T47D (cell line): Measurements from ENCODE around the gene HBZ.
"Not testable (repeated sequence)": the region's sequence is repeated elsewhere in the genome, so short reads cannot be mapped to it uniquely, and the experiment has no call there.

Experiments
- DNase-seq, 2 experiments: peaks; one replicate each; pipeline versions ENCODE4 v3.0.0 to v3.0.0-alpha.2; 2011 to 2012; ENCODE audit warnings: low read depth in 1 of 2, low spot score in 1 of 2
- JUND ChIP-seq: IDR thresholded peaks from 2 replicates; pipeline ENCODE4 v1.6.1; 2012; ENCODE audit warnings: low read depth
- in situ Hi-C: cut with HindIII; loops from 2 replicates; pipeline ENCODE4 v1.10.0; 2016; ENCODE audit warnings: low sequenced_read_pairs, low pct_unique_long_range_greater_than_20kb

Gene HBZ

GRCh38 chr16:119835-120491, 32.5 kb upstream of the HBZ start:
- in situ Hi-C loops = no loop called here
- TF ChIP-seq JUND = no peak
- no peak for DNase-seq

GRCh38 chr16:120756-121155, 31.7 kb upstream of the HBZ start:
- no peak for TF ChIP-seq JUND
- in situ Hi-C loops = no loop called here
- no peak for DNase-seq

GRCh38 chr16:122361-122760, 30.1 kb upstream of the HBZ start:
- no peak for TF ChIP-seq JUND
- in situ Hi-C loops = no loop called here
- no peak for DNase-seq

- in situ Hi-C loops, DNase-seq: not testable (repeated sequence)
These were observed 28.7 kb upstream of the HBZ start for GRCh38 chr16:123558-124350.

- no peak for TF ChIP-seq JUND
- no peak for DNase-seq
These were observed 27.4 kb upstream of the HBZ start for GRCh38 chr16:125011-125410.

GRCh38 chr16:129075-129474, 23.4 kb upstream of the HBZ start:
- in situ Hi-C loops = no loop called here
- no peak for TF ChIP-seq JUND
- no peak for DNase-seq

More at GRCh38 chr16:125011-125410, 27.4 kb upstream of the HBZ start:
- in situ Hi-C loops = no loop called here

GRCh38 chr16:130533-131173, 21.8 kb upstream of the HBZ start:
- no peak for DNase-seq
- in situ Hi-C loops = no loop called here
- TF ChIP-seq JUND = no peak

- no peak for DNase-seq
- in situ Hi-C loops = no loop called here
- TF ChIP-seq JUND = no peak
These were observed 20.3 kb upstream of the HBZ start for GRCh38 chr16:132120-132519.

- TF ChIP-seq JUND = no peak
- no peak for DNase-seq
- in situ Hi-C loops = no loop called here
These were observed 18.7 kb upstream of the HBZ start for GRCh38 chr16:133716-134115.

- in situ Hi-C loops = no loop called here
- peak in 1 of 2 experiments; percentile 33 for DNase-seq
- no peak for TF ChIP-seq JUND
These were observed 14.4 kb upstream of the HBZ start for GRCh38 chr16:138049-138417.

- in situ Hi-C loops = no loop called here
- no peak for DNase-seq
- TF ChIP-seq JUND = no peak
These were observed 12.1 kb upstream of the HBZ start for GRCh38 chr16:140175-140857.

- TF ChIP-seq JUND = no peak
- DNase-seq = no peak
- in situ Hi-C loops = no loop called here
These were observed 10.0 kb upstream of the HBZ start for GRCh38 chr16:142405-142967.
